Osteocyte (in vitro differentiated cells): Measurements from ENCODE around the gene MGAT3. TPM values are rescaled to one million over a fixed set of nuclear protein-coding genes. Genes with fewer than 3 reads are reported as not detected.
A peak's percentile ranks its signal among the peaks of the same experiment; 100 is the strongest.

Experiments
- DNase-seq: peaks from one replicate; pipeline ENCODE4 v3.0.0; 2021; ENCODE audit warnings: mixed read lengths; ENCODE audit not compliant: unreplicated experiment; ENCODE audit errors: extremely low spot score
- H3K27ac Mint-ChIP-seq: one replicate; pipeline ENCODE4 v1.8.0; 2021; ENCODE audit warnings: mild to moderate bottlenecking, mixed read lengths; ENCODE audit not compliant: unreplicated experiment
- H3K27me3 Mint-ChIP-seq: one replicate; pipeline ENCODE4 v1.8.0; 2021; ENCODE audit warnings: mixed read lengths; ENCODE audit not compliant: unreplicated experiment
- H3K36me3 Mint-ChIP-seq: one replicate; pipeline ENCODE4 v1.8.0; 2021; ENCODE audit warnings: mixed read lengths; ENCODE audit not compliant: unreplicated experiment
- H3K4me1 Mint-ChIP-seq: one replicate; pipeline ENCODE4 v1.8.0; 2021; ENCODE audit warnings: mixed read lengths; ENCODE audit not compliant: unreplicated experiment
- H3K4me3 Mint-ChIP-seq: one replicate; pipeline ENCODE4 v1.8.0; 2021; ENCODE audit warnings: mild to moderate bottlenecking, moderate library complexity, mixed read lengths; ENCODE audit not compliant: unreplicated experiment
- H3K9me3 Mint-ChIP-seq: one replicate; pipeline ENCODE4 v1.8.0; 2021; ENCODE audit warnings: mixed read lengths; ENCODE audit not compliant: unreplicated experiment
- CTCF ChIP-seq: fragments of 200-600 bp; sonication (generic); IDR thresholded peaks from 2 replicates; pipeline ENCODE4 v1.5.0; 2021; ENCODE audit warnings: antibody characterized with exemption, mild to moderate bottlenecking, moderate library complexity
- total RNA-seq: library from RNA; stranded (reverse); gene quantifications from 2 replicates; pipeline ENCODE4 v1.2.1, GENCODE V29; 2021

The MGAT3 gene
- total RNA-seq, 1 donor from 2014 or later, result 10.9 TPM

- H3K9me3 Mint-ChIP-seq, result no peaks in the 10 kb centered on the region
- H3K27me3 Mint-ChIP-seq, result no peaks in the 10 kb centered on the region
- peaks cover 64% of the 10 kb centered on the region for H3K36me3 Mint-ChIP-seq
- H3K27ac Mint-ChIP-seq, result peak overlapping the region; percentile 47
- no peak for TF ChIP-seq CTCF
- no peak for DNase-seq
- H3K4me3 Mint-ChIP-seq, result no peak overlapping the region
- H3K4me1 Mint-ChIP-seq, result peaks cover 4% of the 10 kb centered on the region
Observed at GRCh38 chr22:39510529-39511149, 53.8 kb downstream of the MGAT3 start.

- Mint-ChIP-seq H3K36me3 (peaks cover 64% of the 10 kb centered on the region), H3K4me3 (no peak overlapping the region), H3K4me1 (peaks cover 4% of the 10 kb centered on the region), H3K27ac (peak overlapping the region; percentile 47), H3K27me3 (no peaks in the 10 kb centered on the region), H3K9me3 (no peaks in the 10 kb centered on the region)
- TF ChIP-seq CTCF, result no peak
- no peak for DNase-seq
Observed at GRCh38 chr22:39511226-39511625, 54.4 kb downstream of the MGAT3 start.

GRCh38 chr22:39512026-39512425 lies 55.2 kb downstream of the MGAT3 start:
- Mint-ChIP-seq H3K27ac (no peak overlapping the region), H3K4me3 (no peak overlapping the region), H3K4me1 (peaks cover 4% of the 10 kb centered on the region), H3K36me3 (peaks cover 58% of the 10 kb centered on the region), H3K9me3 (no peaks in the 10 kb centered on the region), H3K27me3 (no peaks in the 10 kb centered on the region)
- DNase-seq, result no peak
- TF ChIP-seq CTCF, result no peak

GRCh38 chr22:39513791-39514190 lies 57.0 kb downstream of the MGAT3 start:
- no peak for TF ChIP-seq CTCF
- peaks cover 54% of the 10 kb centered on the region for H3K36me3 Mint-ChIP-seq
- H3K4me3 Mint-ChIP-seq, result no peak overlapping the region
- no peaks in the 10 kb centered on the region for H3K27me3 Mint-ChIP-seq
- no peaks in the 10 kb centered on the region for H3K9me3 Mint-ChIP-seq
- DNase-seq, result no peak
- H3K27ac Mint-ChIP-seq, result no peak overlapping the region
- H3K4me1 Mint-ChIP-seq, result peaks cover 15% of the 10 kb centered on the region

GRCh38 chr22:39514373-39514973 lies 57.7 kb downstream of the MGAT3 start:
- DNase-seq, result no peak
- no peaks in the 10 kb centered on the region for H3K27me3 Mint-ChIP-seq
- H3K4me3 Mint-ChIP-seq, result no peak overlapping the region
- no peaks in the 10 kb centered on the region for H3K9me3 Mint-ChIP-seq
- H3K4me1 Mint-ChIP-seq, result peaks cover 21% of the 10 kb centered on the region
- peaks cover 50% of the 10 kb centered on the region for H3K36me3 Mint-ChIP-seq
- TF ChIP-seq CTCF, result peak; percentile 81
- H3K27ac Mint-ChIP-seq, result peak overlapping the region; percentile 9
